ENCODE measurements around the gene RCC2.

Gene RCC2

GRCh38 chr1:17370618-17371017 is 68.9 kb downstream of the RCC2 start:
- DNase-seq, result no peak

GRCh38 chr1:17369466-17369865 is 70.0 kb downstream of the RCC2 start:
- DNase-seq, result no peak

GRCh38 chr1:17365293-17365692 is 74.2 kb downstream of the RCC2 start:
- DNase-seq, result no peak

DNA sequence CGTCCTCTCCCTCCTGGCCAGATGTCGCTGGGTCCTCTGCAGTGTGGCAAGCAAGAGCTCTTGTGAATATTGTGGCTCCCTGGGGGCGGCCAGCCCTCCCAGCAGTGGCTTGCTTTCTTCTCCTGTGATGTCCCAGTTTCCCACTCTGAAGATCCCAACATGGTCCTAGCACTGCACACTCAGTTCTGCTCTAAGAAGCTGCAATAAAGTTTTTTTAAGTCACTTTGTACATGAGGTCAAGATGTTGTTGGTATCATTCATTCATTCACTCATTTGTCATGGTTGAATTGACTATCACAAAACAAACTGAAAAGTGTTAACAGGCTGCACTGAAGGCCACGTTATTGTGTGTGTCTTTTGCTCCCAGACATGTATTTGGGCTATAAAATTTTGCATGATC is 75.7 kb downstream of the RCC2 start:
- DNase-seq, result no peak

GRCh38 chr1:17363351-17363750 is 76.1 kb downstream of the RCC2 start:
- DNase-seq, result no peak

GRCh38 chr1:17361687-17362086 is 77.8 kb downstream of the RCC2 start:
- no peak for DNase-seq

DNA sequence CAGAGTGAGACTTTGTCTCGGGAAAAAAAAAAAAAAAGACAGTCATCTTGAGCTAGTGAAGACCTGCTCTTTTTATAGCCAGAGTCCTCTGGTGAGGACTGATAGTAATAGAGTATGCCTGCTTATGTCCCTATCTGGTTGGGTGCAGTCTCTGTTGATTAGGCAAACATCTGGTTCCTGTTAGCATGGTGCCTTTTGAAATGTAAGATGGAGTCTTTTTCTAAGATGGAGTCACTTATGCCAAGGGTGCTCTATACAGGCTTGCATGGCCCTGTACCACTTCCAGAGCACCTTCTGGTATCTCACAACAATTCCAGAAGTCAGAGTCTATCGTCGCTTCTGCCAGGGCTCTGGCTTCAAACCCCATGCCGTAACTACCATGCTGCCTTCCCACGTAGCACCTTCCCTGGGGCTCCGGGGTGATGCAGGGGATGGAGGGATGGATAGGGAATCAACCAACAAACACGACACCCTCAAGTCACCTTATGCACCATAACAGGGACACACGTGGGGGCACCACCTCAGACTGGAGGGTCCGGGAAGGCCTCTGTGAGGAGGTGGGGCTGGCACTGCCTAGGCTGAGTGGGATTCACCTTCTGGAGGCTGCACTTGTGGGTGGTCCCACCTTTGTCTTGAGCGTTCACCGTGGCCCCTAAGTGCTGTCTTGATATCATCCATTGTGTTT is 79.1 kb downstream of the RCC2 start:
- no peak for DNase-seq

GRCh38 chr1:17359808-17360207 is 79.7 kb downstream of the RCC2 start:
- DNase-seq, result no peak

DNA sequence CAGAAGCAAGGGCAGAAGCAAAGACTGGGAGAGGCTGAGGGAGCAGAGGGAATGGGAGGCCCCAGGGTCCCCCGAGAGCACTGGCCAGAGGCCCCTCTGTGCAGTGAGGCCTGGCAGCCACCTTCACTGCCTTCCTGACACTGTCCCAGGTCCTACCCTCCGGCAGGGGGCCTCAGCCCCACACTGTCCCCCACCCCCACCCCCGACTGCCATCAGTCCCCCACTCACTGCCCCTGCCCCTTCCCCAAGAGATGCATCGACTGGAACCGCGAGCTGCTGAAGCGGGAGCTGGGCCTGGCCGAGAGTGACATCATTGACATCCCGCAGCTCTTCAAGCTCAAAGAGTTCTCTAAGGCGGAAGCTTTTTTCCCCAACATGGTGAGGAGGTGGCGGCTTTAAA is 80.4 kb downstream of the RCC2 start:
- DNase-seq, result no peak

GRCh38 chr1:17358557-17358956 is 80.9 kb downstream of the RCC2 start:
- no peak for DNase-seq

Measured in NCI-H1105 treated with DMSO at 0.1 percent for 48 hours (cell line).